GM19397 (cell line): ENCODE measurements around the gene TFR2.
A peak's percentile ranks its signal among the peaks of the same experiment; 100 is the strongest.

Source experiments
- ATAC-seq: cut with Tn5 transposase; IDR thresholded peaks from one replicate; pipeline ENCODE4 v1.9.1; 2021; ENCODE audit warnings: mild to moderate bottlenecking, moderate library complexity; ENCODE audit not compliant: unreplicated experiment

The TFR2 gene

DNA sequence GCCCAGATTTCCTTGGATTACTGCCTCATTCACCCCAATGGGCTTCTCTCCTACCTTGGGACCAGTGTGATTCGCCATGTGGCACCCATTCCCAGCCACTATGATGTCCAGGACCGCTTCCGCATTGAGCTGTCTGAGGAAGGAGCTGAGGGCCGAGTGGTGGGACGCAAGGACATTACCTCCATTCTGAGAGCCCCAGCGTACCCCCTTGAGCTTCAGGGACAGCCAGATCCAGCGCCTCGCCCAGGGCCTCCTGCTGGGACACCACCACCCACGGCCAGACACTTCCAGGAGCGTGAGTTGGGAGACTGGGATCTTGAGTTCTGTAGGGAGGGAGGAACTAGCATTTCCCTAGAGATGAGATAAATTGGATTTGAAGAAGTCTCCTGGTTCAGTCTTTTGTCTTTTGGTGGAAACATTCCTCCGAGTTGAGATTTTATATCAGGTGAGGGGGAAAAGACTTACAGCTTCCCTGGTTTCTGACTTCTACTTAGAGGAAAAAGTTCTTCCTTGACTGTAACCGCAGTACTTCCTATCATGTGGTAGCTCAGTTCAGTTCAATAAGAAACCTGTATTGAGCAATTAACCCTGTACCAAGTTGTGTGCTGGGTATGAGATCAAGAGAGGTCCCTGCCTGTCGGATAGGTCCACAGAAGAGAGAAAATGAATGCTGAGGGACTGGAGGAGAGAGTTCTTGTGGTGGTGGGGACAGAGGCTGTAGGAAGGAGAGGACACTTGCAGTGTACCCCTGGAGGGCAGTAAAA lies 27.8 kb downstream of the TFR2 start:
- no peak for ATAC-seq

DNA sequence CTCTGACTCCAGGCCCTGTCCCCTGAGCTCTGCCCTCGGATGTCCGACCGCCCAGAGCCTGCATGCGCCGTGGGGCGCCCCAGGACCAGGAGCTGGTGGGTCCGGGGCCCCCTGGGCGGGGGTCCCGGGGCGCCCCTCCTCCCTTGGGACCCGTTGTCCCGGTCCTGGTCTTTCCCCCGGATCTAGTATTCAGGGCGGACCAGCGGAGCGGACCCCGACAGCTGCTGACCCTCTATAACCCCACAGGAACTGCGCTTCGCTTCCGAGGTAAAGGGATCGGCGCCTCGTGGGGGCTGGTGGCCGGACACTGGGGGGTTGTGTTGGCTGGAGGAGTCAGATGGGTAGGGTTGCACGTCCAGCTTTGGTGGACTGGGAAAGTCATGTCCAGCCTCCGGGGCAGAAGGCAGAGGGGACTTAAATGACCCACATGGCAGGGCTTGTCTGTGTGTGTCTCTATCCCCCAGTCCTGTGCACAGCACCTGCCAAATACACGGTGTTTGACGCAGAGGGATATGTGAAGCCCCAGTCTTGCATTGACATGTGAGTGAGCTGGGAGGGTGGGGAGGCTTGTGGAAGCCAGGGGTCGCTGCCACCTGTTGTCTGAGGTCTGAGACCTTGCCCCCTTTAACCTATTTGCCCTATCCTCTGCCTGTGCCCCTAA lies 28.5 kb downstream of the TFR2 start:
- ATAC-seq, result peak; percentile 4

DNA sequence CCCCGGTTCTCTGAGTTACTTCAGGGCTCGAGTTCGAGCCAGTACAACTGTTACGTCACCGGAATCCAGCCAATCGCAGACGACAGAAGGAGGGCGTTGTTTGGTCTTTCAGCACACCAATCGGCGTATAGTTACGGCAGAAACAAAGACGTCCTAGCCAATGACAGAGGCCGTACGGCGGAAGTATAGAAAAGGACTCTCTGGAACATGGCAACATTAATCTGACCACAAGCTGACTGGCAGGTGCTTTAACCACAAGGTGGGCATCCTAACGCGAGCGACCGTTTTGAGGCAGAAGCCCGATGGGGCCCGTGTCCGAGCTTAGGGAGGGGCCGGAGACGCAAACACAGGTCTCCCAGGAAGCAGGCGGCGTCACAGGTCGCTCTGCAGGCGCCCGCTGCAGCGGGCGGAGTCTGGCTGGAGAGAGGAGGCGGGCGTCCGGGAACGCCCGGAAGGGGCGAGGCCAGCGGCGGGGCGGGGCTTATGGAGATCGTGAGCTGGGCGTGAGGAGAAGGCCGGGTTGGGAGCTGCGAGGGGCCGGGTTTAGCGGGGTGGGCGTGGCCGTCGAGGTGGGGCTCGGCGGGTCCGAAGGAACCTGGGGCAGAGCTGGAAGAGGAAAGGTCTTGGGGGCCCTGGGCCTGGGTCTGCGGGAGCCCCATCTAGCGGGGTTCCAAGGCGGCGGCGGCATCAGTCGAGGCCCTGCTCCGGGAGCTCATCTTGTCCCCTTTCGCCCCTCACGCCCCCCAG lies 29.2 kb downstream of the TFR2 start, which contains the start of gene MOSPD3:
Gene MOSPD3 (plus strand): TSS at position 558 of the 747 bp plus-strand sequence. CDS start 252 bp downstream, outside the sequence.
- peak; percentile 93 for ATAC-seq

DNA sequence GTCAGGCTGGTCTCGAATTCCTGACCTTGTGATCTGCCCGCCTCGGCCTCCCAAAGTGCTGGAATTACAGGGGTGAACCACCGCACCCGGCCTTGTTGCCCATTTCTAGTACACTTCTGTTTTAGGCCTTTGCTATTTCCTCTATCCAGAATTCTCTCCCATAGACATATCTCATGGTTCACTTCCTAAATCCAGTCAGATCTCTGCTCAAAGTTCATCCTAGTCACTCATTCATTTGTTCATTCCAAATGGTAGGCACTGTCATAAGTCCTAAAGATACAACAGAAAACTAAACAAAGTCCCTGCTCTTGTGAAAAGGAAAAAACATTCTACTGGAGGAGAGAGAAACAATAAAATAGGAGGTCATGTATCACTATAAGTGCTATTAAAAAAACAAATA lies 31.4 kb downstream of the TFR2 start:
- no peak for ATAC-seq

DNA sequence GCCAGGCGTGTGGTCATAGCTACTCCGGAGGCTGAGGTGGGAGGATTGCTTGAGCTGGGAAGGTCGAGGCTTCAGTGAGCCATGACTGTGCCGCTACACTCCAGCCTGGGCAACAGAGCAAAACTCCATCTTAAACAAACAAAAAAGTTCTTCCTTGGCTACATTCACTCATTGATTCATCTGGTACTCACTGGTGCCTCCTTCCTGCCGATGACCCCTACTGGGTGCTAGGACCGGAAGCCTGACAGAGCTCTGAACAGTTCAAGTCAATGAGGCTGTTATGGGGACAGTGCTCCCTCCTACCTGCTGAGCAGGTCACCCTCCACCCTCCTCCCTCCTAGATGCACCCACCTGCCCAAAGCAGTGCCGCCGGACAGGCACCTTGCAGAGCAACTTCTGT lies 34.2 kb downstream of the TFR2 start:
- no peak for ATAC-seq

DNA sequence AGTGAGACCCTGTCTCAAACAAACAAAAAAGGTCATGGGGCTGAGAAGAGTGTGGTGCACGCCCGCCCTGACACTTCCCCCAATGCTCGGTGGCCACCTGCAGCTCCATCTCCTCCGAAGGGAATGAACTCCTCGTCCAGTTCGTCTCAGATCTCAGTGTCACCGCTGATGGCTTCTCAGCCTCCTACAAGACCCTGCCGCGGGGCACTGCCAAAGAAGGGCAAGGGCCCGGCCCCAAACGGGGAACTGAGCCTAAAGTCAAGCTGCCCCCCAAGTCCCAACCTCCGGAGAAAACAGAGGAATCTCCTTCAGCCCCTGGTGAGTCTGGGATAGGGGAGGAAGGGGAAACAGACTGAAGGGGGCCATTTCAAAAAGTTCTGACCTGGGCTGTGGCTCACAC lies 35.0 kb downstream of the TFR2 start:
- ATAC-seq, result no peak

DNA sequence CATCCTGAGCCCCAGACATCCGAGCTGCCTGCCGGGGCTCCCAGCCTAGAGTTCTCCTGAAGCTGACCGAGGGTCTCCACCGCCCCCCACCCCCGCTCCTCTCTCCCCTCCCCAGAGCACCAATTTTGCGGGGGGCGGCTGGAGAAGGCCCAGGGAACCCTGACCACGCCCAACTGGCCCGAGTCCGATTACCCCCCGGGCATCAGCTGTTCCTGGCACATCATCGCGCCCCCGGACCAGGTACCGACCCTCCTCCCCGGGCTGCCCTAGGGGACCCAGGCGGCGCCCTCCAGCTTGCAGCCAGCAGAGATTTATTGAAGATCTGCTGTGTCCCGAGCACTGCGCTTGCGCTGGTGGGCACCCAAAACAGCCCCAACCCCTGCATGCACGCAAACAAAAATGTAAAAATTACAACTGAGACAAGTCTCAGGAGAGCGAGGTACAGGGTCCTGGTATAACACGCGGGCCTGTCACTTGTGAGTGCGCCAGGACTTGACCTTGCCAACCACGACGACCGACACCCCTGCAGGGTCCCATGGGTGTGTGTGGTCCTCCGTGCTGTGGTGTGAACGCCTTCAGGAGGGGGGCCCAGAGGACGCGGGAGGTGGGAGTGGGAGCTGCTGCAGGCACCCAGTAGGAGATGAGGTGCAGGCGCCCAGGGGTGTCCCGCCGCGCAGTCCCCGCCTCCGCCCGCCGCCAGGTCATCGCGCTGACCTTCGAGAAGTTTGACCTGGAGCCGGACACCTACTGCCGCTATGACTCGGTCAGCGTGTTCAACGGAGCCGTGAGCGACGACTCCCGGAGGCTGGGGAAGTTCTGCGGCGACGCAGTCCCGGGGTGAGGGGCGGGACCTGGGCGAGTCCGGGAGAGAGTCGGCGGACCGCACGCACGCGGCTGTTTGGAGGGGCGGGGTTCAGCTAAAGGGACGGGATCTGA lies 36.1 kb downstream of the TFR2 start:
- no peak for ATAC-seq

DNA sequence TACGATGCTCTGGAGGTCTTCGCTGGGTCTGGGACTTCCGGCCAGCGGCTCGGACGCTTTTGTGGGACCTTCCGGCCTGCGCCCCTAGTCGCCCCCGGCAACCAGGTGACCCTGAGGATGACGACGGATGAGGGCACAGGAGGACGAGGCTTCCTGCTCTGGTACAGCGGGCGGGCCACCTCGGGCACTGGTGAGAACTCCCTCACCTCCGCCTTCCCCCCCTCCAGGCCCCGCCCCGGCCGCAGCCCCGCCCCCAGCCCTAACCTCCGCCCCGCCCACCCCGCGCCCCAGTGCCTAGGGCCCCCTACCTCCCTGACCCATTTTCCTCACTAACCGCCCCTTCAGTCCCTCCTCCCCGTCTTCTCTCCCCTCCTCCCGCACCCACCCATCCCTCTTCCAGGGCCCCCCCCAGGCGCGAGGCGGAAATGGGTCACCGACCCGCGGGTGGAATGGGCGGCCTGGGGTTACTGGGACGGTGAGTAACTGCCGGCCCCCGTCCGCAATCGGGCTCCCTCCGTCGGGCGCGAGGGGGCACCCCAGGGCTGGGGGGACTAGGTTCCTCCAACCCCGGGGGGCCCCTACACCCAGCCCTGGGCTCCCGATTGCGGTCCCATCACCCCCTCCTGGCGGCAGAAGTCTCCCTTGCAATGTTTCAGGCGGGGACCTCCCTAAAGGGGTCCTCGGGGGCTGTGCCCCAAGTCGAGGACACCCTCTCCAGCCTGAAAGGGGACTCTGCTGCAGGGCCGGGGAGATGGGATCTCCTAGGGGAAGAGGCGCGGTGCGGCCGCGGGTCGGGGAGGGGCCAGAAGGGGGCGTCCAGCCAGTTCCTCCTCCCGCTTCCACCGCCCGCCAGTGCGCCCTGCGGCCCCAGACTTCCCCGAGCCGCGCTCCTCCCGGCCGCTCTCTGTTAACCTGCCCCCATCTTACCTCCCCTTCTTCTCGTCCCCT lies 37.0 kb downstream of the TFR2 start:
- ATAC-seq, result peak; percentile 61

DNA sequence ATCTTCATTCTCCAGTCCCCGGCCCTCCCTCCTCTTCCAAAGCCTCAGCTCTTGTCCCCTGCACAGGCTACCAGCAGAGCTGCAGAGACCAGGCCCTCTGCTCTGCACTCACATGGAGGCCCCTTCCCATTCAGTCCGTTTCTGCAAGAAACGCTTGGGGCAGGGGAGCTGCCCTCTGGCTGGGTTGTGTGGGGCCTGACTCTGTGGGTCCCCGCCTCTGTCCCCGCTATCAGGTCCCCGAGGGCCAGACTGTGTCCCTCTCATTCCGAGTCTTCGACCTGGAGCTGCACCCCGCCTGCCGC lies 37.7 kb downstream of the TFR2 start:
- ATAC-seq, result no peak

DNA sequence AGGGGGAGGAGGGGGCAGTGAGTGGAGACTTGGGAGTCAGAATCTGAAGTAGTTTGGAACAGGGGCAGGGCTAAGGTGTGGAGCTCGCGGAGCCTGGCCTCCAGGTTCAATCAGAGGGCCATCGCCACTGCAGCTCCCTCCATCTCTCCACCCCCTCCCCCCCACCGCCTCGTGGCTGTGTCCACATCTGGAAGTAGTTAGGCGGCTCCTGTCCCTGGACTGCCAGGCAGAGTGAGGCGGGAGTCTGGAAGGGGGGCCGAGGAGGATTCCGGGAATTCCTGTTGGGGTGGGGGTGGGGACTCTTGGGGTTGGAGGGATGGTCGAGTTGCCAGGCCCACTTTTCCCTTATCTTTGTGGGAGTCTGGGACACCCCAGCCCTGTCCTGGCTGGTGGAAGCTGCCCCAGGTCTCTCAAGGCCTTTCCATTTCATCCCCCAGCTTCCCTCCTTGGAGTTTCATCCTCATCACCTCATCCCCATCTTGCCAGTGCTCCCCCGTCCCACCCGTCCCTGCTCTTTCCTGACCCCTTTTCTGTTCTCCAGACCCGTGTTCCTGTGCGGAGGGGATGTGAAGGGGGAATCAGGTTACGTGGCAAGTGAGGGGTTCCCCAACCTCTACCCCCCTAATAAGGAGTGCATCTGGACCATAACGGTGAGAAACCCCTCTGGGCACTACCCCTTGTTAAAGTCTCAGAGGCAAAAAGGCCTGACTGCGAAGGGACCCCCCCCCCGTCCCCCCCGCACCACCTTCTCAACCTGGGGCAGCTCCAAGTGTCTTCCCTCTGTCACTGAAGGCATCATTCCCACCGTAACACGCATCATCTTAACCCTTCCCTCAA lies 38.2 kb downstream of the TFR2 start:
- ATAC-seq, result no peak

DNA sequence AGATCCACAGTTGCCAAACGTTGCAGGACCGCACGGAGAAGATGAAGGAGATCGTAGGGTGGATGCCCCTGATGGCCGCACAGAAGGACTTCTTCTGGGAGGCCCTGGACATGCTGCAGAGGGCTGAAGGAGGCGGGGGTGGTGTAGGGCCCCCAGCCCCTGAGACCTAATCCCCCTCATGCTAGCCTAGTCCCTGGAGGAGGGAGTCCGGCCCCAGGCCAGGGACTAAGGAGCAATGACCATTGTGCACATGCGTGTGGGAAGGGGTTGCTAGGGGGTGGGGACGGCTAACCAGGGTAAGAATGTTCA lies 40.7 kb downstream of the TFR2 start:
- ATAC-seq, result no peak

DNA sequence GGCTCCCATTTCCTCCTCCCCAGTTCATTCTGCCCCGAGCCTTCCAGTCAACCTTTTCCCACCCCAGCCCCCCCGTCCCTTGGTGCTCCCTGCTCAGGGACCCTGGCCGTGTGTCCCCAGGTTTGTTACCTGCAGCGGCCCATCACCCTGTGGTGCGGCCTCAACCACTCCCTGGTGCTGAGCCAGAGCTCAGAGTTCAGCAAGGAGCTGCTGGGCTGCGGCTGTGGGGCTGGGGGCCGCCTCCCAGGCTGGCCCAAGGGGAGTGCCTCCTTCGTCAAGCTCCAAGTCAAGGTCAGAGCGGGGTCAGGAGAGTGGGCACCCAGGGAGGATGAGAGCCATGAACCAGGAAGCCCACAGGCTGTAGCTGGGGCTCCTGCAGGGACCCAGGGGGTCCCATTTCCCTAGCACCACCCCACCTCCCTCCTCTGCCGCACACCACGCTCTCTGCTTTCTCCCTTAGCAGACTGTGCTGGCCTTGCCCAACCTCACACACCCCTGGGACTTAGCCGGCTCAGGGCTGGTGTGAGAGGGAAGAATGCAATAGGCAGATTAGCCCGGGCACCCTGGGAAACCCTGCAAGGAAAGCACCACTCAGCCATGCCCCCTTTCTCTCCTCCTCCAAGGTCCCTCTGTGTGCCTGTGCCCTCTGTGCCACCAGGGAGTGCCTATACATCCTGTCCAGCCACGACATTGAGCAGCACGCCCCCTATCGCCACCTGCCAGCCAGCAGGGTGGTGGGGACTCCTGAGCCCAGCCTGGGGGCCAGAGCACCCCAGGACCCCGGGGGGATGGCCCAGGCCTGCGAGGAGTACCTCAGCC lies 41.2 kb downstream of the TFR2 start:
- no peak for ATAC-seq

DNA sequence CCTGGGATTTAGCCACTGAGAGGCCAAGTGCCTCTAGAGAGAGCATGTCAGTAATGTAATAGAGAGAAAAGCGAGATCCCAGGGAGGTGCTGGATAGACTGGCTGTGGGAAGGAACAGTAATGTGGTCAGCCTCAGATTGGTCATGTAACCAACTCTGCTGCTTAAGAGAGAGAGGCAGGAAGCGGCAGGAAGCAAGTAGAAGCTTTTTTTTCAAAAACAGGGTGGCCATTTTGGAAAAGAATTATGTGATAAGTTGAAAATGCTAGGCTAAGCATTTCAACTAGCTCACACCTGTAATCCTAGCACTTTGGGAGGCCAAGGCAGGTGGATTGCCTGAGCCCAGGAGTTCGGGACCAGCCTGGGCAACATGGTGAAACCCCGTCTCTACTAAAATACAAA lies 42.9 kb downstream of the TFR2 start:
- no peak for ATAC-seq

DNA sequence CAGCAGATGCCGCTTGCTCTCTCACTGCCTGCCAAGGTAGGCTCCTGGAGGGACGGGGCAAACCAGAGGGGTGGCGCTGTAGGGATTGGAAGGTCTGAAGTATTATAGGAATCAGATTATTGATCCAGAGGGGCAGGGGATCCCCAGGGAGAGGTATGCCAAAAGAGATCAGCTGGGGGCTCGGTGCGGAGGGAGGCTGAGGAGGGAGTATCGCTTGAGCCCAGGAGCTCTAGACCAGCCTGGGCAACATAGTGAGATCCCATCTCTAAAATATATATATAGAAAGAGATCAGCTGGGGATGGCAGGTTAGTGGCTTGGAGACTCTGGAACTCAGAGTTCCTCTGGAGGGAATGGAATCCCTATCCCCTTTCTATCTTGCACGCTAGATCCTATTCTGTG lies 46.2 kb downstream of the TFR2 start:
- ATAC-seq, result no peak

DNA sequence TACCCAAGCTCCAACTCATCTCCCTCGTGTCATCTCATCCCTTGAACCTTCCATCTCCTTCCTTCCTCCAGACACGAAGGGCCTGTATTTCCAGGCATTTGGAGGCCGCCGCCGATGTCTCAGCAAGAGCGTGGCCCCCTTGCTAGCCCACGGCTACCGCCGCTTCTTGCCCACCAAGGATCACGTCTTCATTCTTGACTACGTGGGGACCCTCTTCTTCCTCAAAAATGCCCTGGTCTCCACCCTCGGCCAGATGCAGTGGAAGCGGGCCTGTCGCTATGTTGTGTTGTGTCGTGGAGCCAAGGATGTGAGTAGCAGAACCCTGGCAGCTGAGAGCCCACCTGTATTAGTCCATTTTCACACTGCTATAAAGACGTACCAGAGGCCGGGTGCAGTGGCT lies 49.8 kb downstream of the TFR2 start:
- ATAC-seq, result no peak

DNA sequence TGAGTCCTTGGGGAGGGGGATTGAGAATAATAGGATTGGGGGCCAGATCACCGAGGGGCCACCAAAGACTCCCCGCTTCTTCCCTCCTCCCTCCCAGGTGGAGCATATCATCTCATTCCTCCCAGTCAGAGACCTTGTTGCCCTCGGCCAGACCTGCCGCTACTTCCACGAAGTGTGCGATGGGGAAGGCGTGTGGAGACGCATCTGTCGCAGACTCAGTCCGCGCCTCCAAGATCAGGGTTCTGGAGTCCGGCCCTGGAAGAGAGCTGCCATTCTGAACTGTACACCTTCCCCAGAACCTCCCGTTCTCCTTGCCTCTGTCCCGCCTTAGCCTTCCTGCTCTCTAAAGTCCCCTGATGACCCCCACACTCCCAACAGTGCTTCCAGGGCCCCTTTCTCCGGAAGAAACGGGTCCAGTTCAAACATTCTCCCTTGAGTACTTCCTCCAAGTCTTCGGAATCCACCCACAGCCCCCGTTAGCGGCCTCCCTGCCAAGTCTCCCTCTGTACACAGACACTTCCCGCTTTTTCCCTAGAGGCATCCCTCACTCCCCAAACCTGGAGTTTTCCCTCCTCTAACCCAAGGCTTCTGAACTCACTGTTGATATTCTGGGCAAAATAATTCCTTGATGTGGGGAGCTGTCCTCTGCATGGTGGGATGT lies 51.1 kb downstream of the TFR2 start:
- ATAC-seq, result no peak

DNA sequence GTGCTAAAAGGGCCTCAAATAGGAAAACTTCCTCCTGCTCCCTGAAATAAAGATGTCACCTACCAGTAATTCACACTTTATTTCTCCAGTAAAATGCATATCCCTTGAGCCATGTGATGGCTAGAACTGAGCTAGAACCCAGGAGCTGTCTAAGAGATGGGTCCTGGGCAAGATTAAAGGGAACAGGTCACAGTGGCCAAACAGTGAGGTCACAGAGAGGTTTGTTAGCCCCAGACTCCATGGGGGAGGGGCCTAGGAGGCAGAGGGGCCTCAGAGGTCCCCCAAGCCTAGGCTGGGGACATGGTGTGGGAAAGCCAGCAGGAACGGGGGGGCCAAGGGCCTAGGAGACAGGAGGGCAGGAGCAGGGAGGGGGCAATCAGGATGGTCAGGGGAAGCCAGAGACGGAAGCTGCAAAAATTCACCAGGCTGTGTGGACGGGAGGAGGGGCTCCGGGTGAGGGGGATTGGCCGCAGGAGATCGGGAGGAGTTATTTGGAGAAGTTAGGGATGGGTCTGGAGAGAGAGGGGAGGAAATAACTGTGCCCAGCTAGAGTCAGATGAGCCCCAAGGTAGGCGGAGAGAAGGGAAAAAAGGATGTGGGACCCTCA lies 51.9 kb downstream of the TFR2 start:
- no peak for ATAC-seq
